Neural cell (in vitro differentiated cells): ENCODE results near the gene MTOR.

ENCODE experiments used
- MXI1 ChIP-seq: fragments of 450-650 bp; conservative IDR thresholded peaks from 2 replicates; pipeline ENCODE4 v1.6.1; 2014; ENCODE audit warnings: antibody characterized with exemption, mild to moderate bottlenecking; ENCODE audit not compliant: poor library complexity, severe bottlenecking
- TAF1 ChIP-seq: IDR thresholded peaks from 2 replicates; pipeline ENCODE4 v1.6.1; 2012; ENCODE audit warnings: low read depth
- TF ChIP-seq, protein P1 (sequence below): fragments of 450-650 bp; IDR thresholded peaks from 2 replicates; pipeline ENCODE4 v1.5.1; 2014; ENCODE audit warnings: antibody characterized with exemption, mild to moderate bottlenecking, moderate library complexity; ENCODE audit not compliant: poor library complexity, severe bottlenecking

DNA sequence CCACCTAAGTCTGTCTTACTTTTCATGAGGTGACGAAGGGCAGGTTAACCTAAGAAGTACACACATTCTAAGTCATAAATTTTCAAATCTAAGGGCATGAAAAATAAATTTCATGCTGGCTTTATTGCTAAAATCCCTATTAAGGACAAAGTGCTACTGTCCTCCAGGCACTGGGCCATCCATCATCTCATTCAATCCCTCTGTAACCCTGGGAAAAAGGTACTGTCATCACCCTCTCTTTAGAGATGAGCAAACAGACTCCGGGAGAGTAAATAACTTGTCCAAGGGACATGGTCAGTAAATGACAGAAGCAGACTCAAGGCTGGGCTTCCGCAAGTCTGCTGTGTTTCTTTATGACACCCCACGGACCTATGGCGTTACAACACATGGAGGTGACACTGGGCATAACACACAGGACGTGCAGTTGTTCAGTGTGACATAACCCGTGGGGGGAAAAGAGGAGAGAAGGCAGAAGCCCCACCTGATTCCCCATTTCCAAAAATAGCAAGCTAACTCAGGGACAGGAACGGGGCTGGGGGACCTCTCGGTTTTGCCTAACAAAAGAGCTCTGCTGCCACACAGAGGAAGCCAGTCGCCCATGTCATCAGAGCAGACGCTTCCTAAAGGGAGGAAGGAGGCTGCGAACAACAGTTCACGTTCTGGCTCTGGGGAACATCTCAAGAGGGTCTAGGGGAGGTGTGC, 190.0 kb downstream of the MTOR start:
- TF ChIP-seq, protein P1, sequence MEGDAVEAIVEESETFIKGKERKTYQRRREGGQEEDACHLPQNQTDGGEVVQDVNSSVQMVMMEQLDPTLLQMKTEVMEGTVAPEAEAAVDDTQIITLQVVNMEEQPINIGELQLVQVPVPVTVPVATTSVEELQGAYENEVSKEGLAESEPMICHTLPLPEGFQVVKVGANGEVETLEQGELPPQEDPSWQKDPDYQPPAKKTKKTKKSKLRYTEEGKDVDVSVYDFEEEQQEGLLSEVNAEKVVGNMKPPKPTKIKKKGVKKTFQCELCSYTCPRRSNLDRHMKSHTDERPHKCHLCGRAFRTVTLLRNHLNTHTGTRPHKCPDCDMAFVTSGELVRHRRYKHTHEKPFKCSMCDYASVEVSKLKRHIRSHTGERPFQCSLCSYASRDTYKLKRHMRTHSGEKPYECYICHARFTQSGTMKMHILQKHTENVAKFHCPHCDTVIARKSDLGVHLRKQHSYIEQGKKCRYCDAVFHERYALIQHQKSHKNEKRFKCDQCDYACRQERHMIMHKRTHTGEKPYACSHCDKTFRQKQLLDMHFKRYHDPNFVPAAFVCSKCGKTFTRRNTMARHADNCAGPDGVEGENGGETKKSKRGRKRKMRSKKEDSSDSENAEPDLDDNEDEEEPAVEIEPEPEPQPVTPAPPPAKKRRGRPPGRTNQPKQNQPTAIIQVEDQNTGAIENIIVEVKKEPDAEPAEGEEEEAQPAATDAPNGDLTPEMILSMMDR: no peak
- TF ChIP-seq TAF1: no peak
- TF ChIP-seq MXI1: no peak
